A673 (cell line): ENCODE results near the gene RPS21. TPM values are rescaled to one million over a fixed set of nuclear protein-coding genes. Genes with fewer than 3 reads are reported as not detected.

Experiments used
- BruUV-seq: library from RNA; stranded (reverse); fragments of 400-500 nt; replicated peaks from 2 replicates; lab custom pipeline; 2021; lab: Mats Ljungman, UMichigan
- CTCF ChIA-PET: fragments of 300-600 bp; sonication (Branson Sonifier 250); formaldehyde crosslinking; loops from one replicate; lab custom pipeline; 2022; ENCODE audit warnings: antibody characterized with exemption; lab: Charles Lee
- POLR2A ChIA-PET: fragments of 300-600 bp; sonication (Branson Sonifier 250); formaldehyde crosslinking; loops from one replicate; lab custom pipeline; 2022; ENCODE audit warnings: antibody characterized with exemption; ENCODE audit not compliant: low non-redundant PET; lab: Charles Lee
- DNase-seq: peaks from one replicate; pipeline ENCODE4 v3.0.0-alpha.2; 2015; ENCODE audit warnings: low spot score
- H3K27ac ChIP-seq: fragments of 200-600 bp; sonication (generic); 2 replicates; pipeline ENCODE4 v1.5.1; 2016; ENCODE audit warnings: mixed run types, low read depth, mild to moderate bottlenecking, mixed read lengths, antibody characterized with exemption, low read length; ENCODE audit not compliant: poor library complexity, severe bottlenecking
- H3K27me3 ChIP-seq: fragments of 200-600 bp; sonication (generic); replicated peaks from 2 replicates; pipeline ENCODE4 v1.6.1; 2017; ENCODE audit warnings: mixed run types, low read depth, mild to moderate bottlenecking, mixed read lengths, antibody characterized with exemption, low read length; ENCODE audit not compliant: insufficient read depth, poor library complexity
- H3K36me3 ChIP-seq: fragments of 200-600 bp; sonication (generic); 2 replicates; pipeline ENCODE4 v1.6.1; 2016; ENCODE audit warnings: mixed run types, mild to moderate bottlenecking, mixed read lengths, antibody characterized with exemption, low read length; ENCODE audit not compliant: insufficient read depth, poor library complexity, severe bottlenecking
- H3K4me1 ChIP-seq: fragments of 200-600 bp; sonication (generic); 2 replicates; pipeline ENCODE4 v1.6.1; 2017; ENCODE audit warnings: mixed run types, mild to moderate bottlenecking, mixed read lengths, antibody characterized with exemption, low read length; ENCODE audit not compliant: insufficient read depth, poor library complexity, severe bottlenecking
- H3K4me3 ChIP-seq: fragments of 200-600 bp; sonication (generic); 2 replicates; pipeline ENCODE4 v1.5.1; 2016; ENCODE audit warnings: low read depth, mixed run types, mild to moderate bottlenecking, mixed read lengths, low read length; ENCODE audit not compliant: poor library complexity, severe bottlenecking
- H3K9me3 ChIP-seq: fragments of 200-600 bp; sonication (generic); 2 replicates; pipeline ENCODE4 v1.6.1; 2016; ENCODE audit warnings: mixed run types, low read depth, mild to moderate bottlenecking, mixed read lengths, antibody characterized with exemption, low read length; ENCODE audit not compliant: poor library complexity, severe bottlenecking
- CTCF ChIP-seq: fragments of 300-800, 200-600 bp; sonication (generic); conservative IDR thresholded peaks from 2 replicates; pipeline ENCODE4 v1.5.1; 2017; ENCODE audit warnings: low read depth, mild to moderate bottlenecking, antibody characterized with exemption, low read length, moderate library complexity, mixed read lengths
- EZH2 ChIP-seq: fragments of 200-600 bp; sonication (generic); IDR thresholded peaks from 2 replicates; pipeline ENCODE4 v1.6.1; 2017; ENCODE audit warnings: borderline replicate concordance, low read depth, mild to moderate bottlenecking, mixed read lengths, antibody characterized with exemption, low read length; ENCODE audit not compliant: poor library complexity, severe bottlenecking
- intact Hi-C: fragments of 100-400 bp; cut with micrococcal nuclease; formaldehyde crosslinking; loops from one replicate; pipeline ENCODE4 v1.10.0; 2022; ENCODE audit not compliant: unreplicated experiment
- total RNA-seq: library from RNA; stranded (reverse); gene quantifications from 2 replicates; pipeline ENCODE4 v1.2.3, GENCODE V29; 2021

The RPS21 gene
- total RNA-seq, 1 experiment from 2014 or later: 1,506 TPM

GRCh38 chr20:62376112-62377063 lies 10.5 kb upstream of the RPS21 start:
- Histone ChIP-seq H3K9me3 (no peaks in the 10 kb centered on the region), H3K27ac (peak overlapping the region; percentile 46), H3K4me3 (no peak overlapping the region), H3K36me3 (peaks cover under 1% of the 10 kb centered on the region), H3K27me3 (no peaks in the 10 kb centered on the region), H3K4me1 (peaks cover 9% of the 10 kb centered on the region)
- CTCF ChIA-PET: no interaction called here
- TF ChIP-seq EZH2: no peak
- TF ChIP-seq CTCF: no peak
- no peak for DNase-seq
- POLR2A ChIA-PET: no interaction called here
- no TSS peak for BruUV-seq
- intact Hi-C loops: no loop called here

- H3K27ac ChIP-seq: peak overlapping the region; percentile 46
These were observed 9.8 kb upstream of the RPS21 start for GRCh38 chr20:62377064-62377461.

GRCh38 chr20:62377615-62378178 lies 9.2 kb upstream of the RPS21 start:
- intact Hi-C loops: no loop called here
- H3K27me3 ChIP-seq: no peaks in the 10 kb centered on the region
- ChIA-PET CTCF (no interaction called here), POLR2A (no interaction called here)
- H3K4me1 ChIP-seq: peaks cover 9% of the 10 kb centered on the region
- H3K4me3 ChIP-seq: no peak overlapping the region
- no peak for DNase-seq
- H3K36me3 ChIP-seq: peaks cover 11% of the 10 kb centered on the region
- H3K9me3 ChIP-seq: no peaks in the 10 kb centered on the region
- no TSS peak for BruUV-seq
- peak overlapping the region; percentile 46 for H3K27ac ChIP-seq
- no peak for TF ChIP-seq CTCF
- no peak for TF ChIP-seq EZH2

More at GRCh38 chr20:62377064-62377461, 9.8 kb upstream of the RPS21 start:
- BruUV-seq: no TSS peak
- TF ChIP-seq EZH2: no peak
- no peak for TF ChIP-seq CTCF
- peaks cover 7% of the 10 kb centered on the region for H3K36me3 ChIP-seq
- no peak overlapping the region for H3K4me3 ChIP-seq
- ChIA-PET CTCF (no interaction called here), POLR2A (no interaction called here)
- peaks cover 9% of the 10 kb centered on the region for H3K4me1 ChIP-seq
- intact Hi-C loops: no loop called here
- H3K27me3 ChIP-seq: no peaks in the 10 kb centered on the region
- DNase-seq: no peak
- no peaks in the 10 kb centered on the region for H3K9me3 ChIP-seq
